ENCODE measurements around the gene RABGAP1L.

RABGAP1L gene

GRCh38 chr1:174768949-174769348 is 609.6 kb downstream of the RABGAP1L start:
- Mint-ChIP-seq H3K27me3 (no peaks in the 10 kb centered on the region), H3K36me3 (peaks cover 10 to 27% of the 10 kb centered on the region in 2 donors), H3K4me3 (no peak overlapping the region), H3K4me1 (peaks cover 20 to 25% of the 10 kb centered on the region in 2 donors), H3K27ac (peak overlapping the region; percentile 70), H3K9me3 (no peaks in the 10 kb centered on the region)
- DNase-seq, result no peak
- ATAC-seq (replicated peaks), result peak; percentile 73 to 82

DNA sequence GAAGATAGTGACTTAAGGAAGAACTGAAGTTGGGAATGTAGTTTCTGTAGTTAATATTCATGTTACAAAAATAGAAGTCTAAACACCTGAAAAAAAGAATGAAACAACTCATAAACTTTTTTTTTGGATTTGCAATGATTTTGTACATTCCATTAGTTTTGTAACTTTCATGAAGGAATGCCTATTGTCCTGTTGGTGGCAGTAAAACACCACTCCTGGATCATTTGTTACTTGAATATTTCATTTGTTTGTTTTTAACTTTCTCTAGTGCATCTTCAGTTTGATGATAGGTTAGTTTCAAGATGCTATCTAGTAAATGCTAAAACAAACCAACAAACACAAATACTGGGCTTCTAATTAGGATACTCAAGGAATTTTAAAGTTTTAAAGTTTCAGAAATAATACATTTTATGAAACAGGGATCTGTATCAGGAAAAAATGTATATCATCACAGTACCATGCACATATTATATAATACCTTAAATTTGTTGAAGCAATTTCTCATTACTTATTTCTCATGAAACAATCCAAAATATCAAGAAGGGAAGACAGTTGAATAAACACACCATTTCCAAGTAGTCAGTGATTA is 610.7 kb downstream of the RABGAP1L start:
- Mint-ChIP-seq H3K27me3 (no peaks in the 10 kb centered on the region), H3K9me3 (no peaks in the 10 kb centered on the region), H3K27ac (peak overlapping the region; percentile 42), H3K36me3 (peaks cover 10 to 20% of the 10 kb centered on the region in 2 donors), H3K4me3 (no peak overlapping the region), H3K4me1 (peaks cover 20 to 25% of the 10 kb centered on the region in 2 donors)
- ATAC-seq (replicated peaks), result peak in 1 of 2 donors; percentile 46
- no peak for DNase-seq

GRCh38 chr1:174775621-174776020 is 616.3 kb downstream of the RABGAP1L start:
- Mint-ChIP-seq H3K9me3 (peaks cover 3 to 4% of the 10 kb centered on the region in 2 donors), H3K4me1 (peaks cover 6 to 10% of the 10 kb centered on the region in 2 donors), H3K4me3 (no peak overlapping the region), H3K36me3 (peaks cover 12 to 14% of the 10 kb centered on the region in 2 donors), H3K27ac (no peak overlapping the region), H3K27me3 (no peaks in the 10 kb centered on the region)
- DNase-seq, result no peak
- no peak for ATAC-seq (replicated peaks)

DNA sequence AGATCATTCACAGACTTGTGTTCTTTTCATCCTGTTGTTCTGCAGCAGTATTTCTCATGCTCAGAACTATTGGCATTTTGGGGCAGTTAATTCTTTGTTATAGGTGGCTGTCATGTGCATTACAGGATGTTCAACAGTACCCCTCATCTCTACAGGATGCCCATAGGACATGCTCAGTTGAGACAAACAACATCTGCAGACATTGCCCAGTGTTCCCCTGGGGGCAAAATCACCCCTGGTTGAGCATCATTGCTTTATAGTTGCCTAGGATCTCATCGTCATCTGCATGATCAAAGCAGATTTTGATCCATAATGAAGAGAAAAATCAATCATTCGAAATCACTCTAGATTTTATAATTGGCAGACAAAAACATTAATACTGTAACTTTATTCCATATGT is 617.9 kb downstream of the RABGAP1L start:
- Mint-ChIP-seq H3K27ac (no peak overlapping the region), H3K9me3 (peaks cover 4 to 5% of the 10 kb centered on the region in 2 donors), H3K27me3 (no peaks in the 10 kb centered on the region), H3K36me3 (peaks cover 12 to 15% of the 10 kb centered on the region in 2 donors), H3K4me3 (no peak overlapping the region), H3K4me1 (peaks cover 4 to 10% of the 10 kb centered on the region in 2 donors)
- DNase-seq (no peak), ATAC-seq (replicated peaks) (peak; percentile 42 to 55)

- Mint-ChIP-seq H3K36me3 (peaks cover 7 to 11% of the 10 kb centered on the region in 2 donors), H3K4me1 (peaks cover 12 to 27% of the 10 kb centered on the region in 2 donors), H3K27ac (no peak overlapping the region), H3K9me3 (peaks cover 0 to 1% of the 10 kb centered on the region in 2 donors), H3K4me3 (no peak overlapping the region), H3K27me3 (no peaks in the 10 kb centered on the region)
- no peak for DNase-seq
- ATAC-seq (replicated peaks), result no peak
These were observed 626.2 kb downstream of the RABGAP1L start for GRCh38 chr1:174785510-174785909.

DNA sequence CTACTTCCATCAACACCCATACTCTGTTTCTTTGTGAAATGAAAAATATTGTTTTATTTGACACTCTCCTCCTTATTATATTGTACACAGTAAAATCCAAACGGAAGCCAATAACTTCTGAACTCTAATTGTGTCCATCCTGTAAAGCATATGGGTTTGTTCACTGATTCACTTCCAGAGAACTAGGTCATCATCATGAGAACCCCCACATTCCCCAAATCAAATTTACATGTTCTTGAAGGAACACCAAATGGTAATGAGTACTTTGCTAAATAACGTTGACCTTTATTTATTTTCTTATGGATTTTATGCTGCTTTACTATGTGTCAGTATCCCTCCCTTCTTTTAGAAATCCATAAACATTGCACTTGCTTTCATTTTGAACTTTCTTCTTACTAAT is 627.0 kb downstream of the RABGAP1L start:
- no peak overlapping the region for H3K4me3 Mint-ChIP-seq
- H3K27ac Mint-ChIP-seq, result no peak overlapping the region
- peaks cover 12 to 27% of the 10 kb centered on the region in 2 donors for H3K4me1 Mint-ChIP-seq
- DNase-seq (no peak), ATAC-seq (replicated peaks) (no peak)
- H3K9me3 Mint-ChIP-seq, result no peaks in the 10 kb centered on the region
- no peaks in the 10 kb centered on the region for H3K27me3 Mint-ChIP-seq
- peaks cover 7 to 11% of the 10 kb centered on the region in 2 donors for H3K36me3 Mint-ChIP-seq

DNA sequence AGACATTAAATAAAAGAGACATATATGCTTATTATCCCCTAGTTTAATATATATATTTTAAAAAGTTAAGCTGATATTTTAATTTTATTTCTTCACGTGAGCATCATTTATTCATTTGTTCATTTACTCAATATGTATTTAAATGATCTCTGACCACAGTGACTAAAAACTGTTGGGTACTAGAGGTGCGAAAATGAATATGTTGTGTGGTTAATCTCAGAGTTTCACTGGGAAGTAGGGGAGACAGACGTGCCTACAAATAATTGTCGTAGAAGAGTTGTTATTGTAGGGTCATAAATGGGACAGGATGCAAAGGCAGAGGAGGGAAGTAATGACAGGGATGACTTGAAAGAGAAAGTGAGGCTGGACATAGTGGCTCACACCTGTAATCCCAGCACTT is 627.4 kb downstream of the RABGAP1L start:
- Mint-ChIP-seq H3K9me3 (no peaks in the 10 kb centered on the region), H3K27ac (no peak overlapping the region), H3K4me1 (peaks cover 12 to 27% of the 10 kb centered on the region in 2 donors), H3K27me3 (no peaks in the 10 kb centered on the region), H3K4me3 (no peak overlapping the region), H3K36me3 (peaks cover 7 to 9% of the 10 kb centered on the region in 2 donors)
- DNase-seq (no peak), ATAC-seq (replicated peaks) (peak in 1 of 2 donors; percentile 41)

DNA sequence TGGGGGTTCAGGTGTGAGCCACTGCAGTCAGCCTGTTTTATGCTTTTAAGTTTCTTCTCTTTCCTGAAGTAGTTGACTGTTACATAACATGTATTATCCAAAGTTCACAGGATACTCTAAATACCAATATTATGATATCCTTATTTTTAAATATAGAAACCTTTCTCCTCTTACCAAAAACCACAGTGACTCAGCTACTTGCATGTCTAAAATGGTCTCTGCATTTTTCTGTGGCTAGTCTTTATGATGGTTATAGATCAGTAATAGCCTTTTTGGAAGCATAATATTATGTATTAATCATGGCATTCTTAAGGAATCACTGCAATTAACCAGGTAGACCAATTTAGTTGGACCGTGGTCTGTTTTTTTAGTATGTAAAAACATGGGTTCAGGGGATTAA is 629.7 kb downstream of the RABGAP1L start:
- peak overlapping the region; percentile 47 for H3K27ac Mint-ChIP-seq
- H3K4me3 Mint-ChIP-seq, result no peak overlapping the region
- peaks cover 0 to 3% of the 10 kb centered on the region in 2 donors for H3K36me3 Mint-ChIP-seq
- no peaks in the 10 kb centered on the region for H3K9me3 Mint-ChIP-seq
- DNase-seq, result no peak
- H3K27me3 Mint-ChIP-seq, result no peaks in the 10 kb centered on the region
- no peak for ATAC-seq (replicated peaks)
- peaks cover 9 to 27% of the 10 kb centered on the region in 2 donors for H3K4me1 Mint-ChIP-seq

DNA sequence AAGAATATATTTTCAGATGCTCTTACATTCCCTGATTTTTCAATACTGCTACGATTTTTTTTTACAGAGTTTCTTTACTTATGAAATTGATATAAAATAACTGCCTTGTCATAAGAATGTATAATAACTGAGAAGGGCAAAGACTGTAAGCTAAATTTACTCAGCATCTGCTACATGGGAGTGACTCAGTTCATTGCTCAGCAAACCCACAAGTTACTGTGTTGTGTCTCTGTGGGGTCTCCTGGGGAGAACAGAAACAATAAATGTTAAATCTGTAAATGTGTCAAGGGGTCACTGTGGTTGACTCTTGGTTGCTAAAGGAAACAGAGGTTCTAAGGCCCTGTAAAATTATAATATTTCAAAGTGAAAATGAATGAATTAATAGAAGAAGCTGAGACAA is 630.1 kb downstream of the RABGAP1L start:
- H3K4me3 Mint-ChIP-seq, result no peak overlapping the region
- H3K9me3 Mint-ChIP-seq, result no peaks in the 10 kb centered on the region
- no peak for DNase-seq
- peak; percentile 82 to 84 for ATAC-seq (replicated peaks)
- no peak overlapping the region for H3K27ac Mint-ChIP-seq
- H3K36me3 Mint-ChIP-seq, result peaks cover 0 to under 1% of the 10 kb centered on the region in 2 donors
- peaks cover 9 to 27% of the 10 kb centered on the region in 2 donors for H3K4me1 Mint-ChIP-seq
- no peaks in the 10 kb centered on the region for H3K27me3 Mint-ChIP-seq

DNA sequence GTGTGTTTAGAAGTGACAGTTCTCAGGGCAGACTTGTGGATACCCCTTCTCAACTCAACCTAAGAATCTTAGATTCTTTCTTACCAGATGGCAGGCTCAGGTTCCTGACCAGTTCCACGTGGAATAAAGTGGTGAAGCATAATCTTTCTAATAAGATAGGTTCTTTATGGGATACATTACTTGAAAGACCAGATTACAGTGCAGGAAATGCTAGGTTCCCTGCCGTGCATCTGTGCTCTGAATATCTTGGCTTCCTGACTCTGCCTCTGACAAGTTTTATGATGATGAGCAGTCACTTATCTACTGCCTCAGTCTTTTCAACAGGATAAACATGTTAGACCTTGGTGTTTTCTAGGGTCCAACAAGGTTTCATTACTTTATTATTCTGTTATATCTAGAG is 632.5 kb downstream of the RABGAP1L start:
- Mint-ChIP-seq H3K4me1 (peaks cover 7 to 24% of the 10 kb centered on the region in 2 donors), H3K27ac (no peak overlapping the region), H3K4me3 (no peak overlapping the region), H3K36me3 (peaks cover 0 to 3% of the 10 kb centered on the region in 2 donors), H3K27me3 (no peaks in the 10 kb centered on the region), H3K9me3 (no peaks in the 10 kb centered on the region)
- no peak for DNase-seq
- ATAC-seq (replicated peaks), result no peak

- H3K27ac Mint-ChIP-seq, result no peak overlapping the region
These were observed 635.5 kb downstream of the RABGAP1L start for GRCh38 chr1:174794861-174795260.

DNA sequence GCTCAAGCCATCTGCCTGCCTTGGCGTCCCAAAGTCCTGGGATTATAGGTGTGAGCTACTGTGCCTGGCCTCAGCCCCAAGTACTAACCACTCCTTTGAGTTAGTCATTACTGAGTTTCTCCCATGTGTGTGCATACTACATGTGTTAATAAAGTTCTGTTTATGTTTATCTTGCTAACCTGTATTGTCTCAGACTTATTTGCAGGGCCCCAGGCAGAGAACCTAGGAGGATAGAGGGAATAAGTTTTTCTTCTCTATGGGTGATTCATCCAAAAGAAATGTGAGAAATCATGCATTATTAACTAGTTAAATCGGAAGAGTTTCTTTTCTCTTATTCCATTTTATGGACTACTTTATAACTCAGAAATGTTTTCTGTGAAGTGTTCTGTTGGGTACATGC is 636.5 kb downstream of the RABGAP1L start:
- Mint-ChIP-seq H3K9me3 (no peaks in the 10 kb centered on the region), H3K4me1 (peaks cover 0 to 2% of the 10 kb centered on the region in 2 donors)
- no peak for ATAC-seq (replicated peaks)

More at GRCh38 chr1:174794861-174795260, 635.5 kb downstream of the RABGAP1L start:
- H3K27me3 Mint-ChIP-seq, result no peaks in the 10 kb centered on the region
- no peaks in the 10 kb centered on the region for H3K9me3 Mint-ChIP-seq
- peaks cover 0 to 3% of the 10 kb centered on the region in 2 donors for H3K36me3 Mint-ChIP-seq
- peaks cover 4 to 6% of the 10 kb centered on the region in 2 donors for H3K4me1 Mint-ChIP-seq
- no peak for DNase-seq
- H3K4me3 Mint-ChIP-seq, result no peak overlapping the region
- no peak for ATAC-seq (replicated peaks)

DNA sequence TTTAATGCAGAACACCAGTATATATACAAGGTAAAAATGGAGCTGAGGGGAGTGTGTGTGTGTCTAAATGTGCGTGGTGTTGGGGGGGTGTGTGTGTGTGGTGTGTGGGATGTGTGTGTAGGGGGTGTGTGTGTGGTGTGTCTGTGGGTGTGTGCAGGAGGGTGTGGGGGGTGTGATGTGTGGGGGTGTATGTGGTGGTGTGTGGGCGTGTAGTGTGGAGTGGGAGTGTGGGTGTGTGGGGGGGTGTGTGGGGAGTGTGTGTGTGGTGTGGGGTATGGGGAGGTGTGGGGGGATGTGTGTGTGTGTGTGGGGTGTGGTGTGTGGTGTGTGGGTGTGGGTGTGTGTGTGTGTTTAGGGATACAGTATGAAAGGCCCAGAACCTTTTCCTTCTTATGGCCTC is 638.1 kb downstream of the RABGAP1L start:
- H3K4me1 Mint-ChIP-seq, result peaks cover 0 to 2% of the 10 kb centered on the region in 2 donors
- peaks cover 0 to 3% of the 10 kb centered on the region in 2 donors for H3K36me3 Mint-ChIP-seq
- H3K9me3 Mint-ChIP-seq, result no peaks in the 10 kb centered on the region
- H3K27me3 Mint-ChIP-seq, result no peaks in the 10 kb centered on the region
- no peak overlapping the region for H3K4me3 Mint-ChIP-seq
- no peak overlapping the region for H3K27ac Mint-ChIP-seq
- no peak for ATAC-seq (replicated peaks)
- DNase-seq, result no peak

More for the DNA sequence above, 636.5 kb downstream of the RABGAP1L start:
- H3K36me3 Mint-ChIP-seq, result peaks cover 0 to 3% of the 10 kb centered on the region in 2 donors
- no peaks in the 10 kb centered on the region for H3K27me3 Mint-ChIP-seq
- no peak overlapping the region for H3K4me3 Mint-ChIP-seq
- H3K27ac Mint-ChIP-seq, result no peak overlapping the region
- no peak for DNase-seq

GRCh38 chr1:174799136-174799479 is 639.8 kb downstream of the RABGAP1L start:
- H3K4me3 Mint-ChIP-seq, result no peak overlapping the region
- H3K27ac Mint-ChIP-seq, result no peak overlapping the region
- H3K27me3 Mint-ChIP-seq, result no peaks in the 10 kb centered on the region
- DNase-seq (no peak), ATAC-seq (replicated peaks) (no peak)
- peaks cover 0 to 4% of the 10 kb centered on the region in 2 donors for H3K4me1 Mint-ChIP-seq
- H3K9me3 Mint-ChIP-seq, result no peaks in the 10 kb centered on the region
- H3K36me3 Mint-ChIP-seq, result peaks cover 0 to 3% of the 10 kb centered on the region in 2 donors

GRCh38 chr1:174800216-174800851 is 641.0 kb downstream of the RABGAP1L start:
- Mint-ChIP-seq H3K27ac (no peak overlapping the region), H3K4me3 (no peak overlapping the region), H3K9me3 (no peaks in the 10 kb centered on the region), H3K36me3 (no peaks in the 10 kb centered on the region), H3K4me1 (peaks cover 0 to 4% of the 10 kb centered on the region in 2 donors), H3K27me3 (no peaks in the 10 kb centered on the region)
- DNase-seq (no peak), ATAC-seq (replicated peaks) (no peak)

Measured in stimulated activated naive B cell treated with anti-CD40 and anti-IgM and Interleukin-4, amounts not matched to agents 10 μg/mL and 1 μg/mL and 100 μg/mL, for 72 hours (primary cell).